GM12864 (cell line): Measurements from ENCODE around the gene LILRB1.

Experiments
- DNase-seq: peaks from one replicate; pipeline ENCODE4 v3.0.0-alpha.2; 2011; ENCODE audit warnings: low read depth
- H3K4me3 ChIP-seq: 2 replicates; pipeline ENCODE4 v1.5.1; 2011; ENCODE audit warnings: mild to moderate bottlenecking, low read depth, low read length, control low read depth
- TF ChIP-seq, protein P1 (sequence below): IDR thresholded peaks from 2 replicates; pipeline ENCODE4 v1.5.1; 2011; ENCODE audit warnings: low read depth, mild to moderate bottlenecking, moderate library complexity, low read length, control low read depth, inconsistent platforms; ENCODE audit errors: missing control alignments

The LILRB1 gene

DNA sequence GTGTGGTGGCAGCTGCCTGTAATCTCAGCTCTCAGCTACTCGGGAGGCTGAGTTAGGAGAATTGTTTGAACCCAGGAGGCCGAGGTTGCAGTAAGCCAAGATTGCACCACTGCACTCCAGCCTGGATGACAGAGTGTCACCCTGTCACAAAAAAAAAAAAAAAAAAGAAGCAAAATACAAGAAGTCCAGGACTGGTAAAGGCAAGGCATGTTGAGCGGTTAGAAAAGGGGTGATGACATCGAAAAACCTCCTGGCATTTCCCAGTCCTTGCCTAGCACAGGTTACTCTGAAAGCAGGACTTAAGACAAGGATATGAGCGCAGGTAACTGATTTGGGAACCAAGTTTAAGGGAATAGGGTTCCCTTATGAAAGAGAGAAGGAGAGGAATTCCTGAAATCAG, 30.0 kb downstream of the LILRB1 start:
- H3K4me3 ChIP-seq = no peak overlapping the region
- TF ChIP-seq, protein P1, sequence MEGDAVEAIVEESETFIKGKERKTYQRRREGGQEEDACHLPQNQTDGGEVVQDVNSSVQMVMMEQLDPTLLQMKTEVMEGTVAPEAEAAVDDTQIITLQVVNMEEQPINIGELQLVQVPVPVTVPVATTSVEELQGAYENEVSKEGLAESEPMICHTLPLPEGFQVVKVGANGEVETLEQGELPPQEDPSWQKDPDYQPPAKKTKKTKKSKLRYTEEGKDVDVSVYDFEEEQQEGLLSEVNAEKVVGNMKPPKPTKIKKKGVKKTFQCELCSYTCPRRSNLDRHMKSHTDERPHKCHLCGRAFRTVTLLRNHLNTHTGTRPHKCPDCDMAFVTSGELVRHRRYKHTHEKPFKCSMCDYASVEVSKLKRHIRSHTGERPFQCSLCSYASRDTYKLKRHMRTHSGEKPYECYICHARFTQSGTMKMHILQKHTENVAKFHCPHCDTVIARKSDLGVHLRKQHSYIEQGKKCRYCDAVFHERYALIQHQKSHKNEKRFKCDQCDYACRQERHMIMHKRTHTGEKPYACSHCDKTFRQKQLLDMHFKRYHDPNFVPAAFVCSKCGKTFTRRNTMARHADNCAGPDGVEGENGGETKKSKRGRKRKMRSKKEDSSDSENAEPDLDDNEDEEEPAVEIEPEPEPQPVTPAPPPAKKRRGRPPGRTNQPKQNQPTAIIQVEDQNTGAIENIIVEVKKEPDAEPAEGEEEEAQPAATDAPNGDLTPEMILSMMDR = no peak
- no peak for DNase-seq

DNA sequence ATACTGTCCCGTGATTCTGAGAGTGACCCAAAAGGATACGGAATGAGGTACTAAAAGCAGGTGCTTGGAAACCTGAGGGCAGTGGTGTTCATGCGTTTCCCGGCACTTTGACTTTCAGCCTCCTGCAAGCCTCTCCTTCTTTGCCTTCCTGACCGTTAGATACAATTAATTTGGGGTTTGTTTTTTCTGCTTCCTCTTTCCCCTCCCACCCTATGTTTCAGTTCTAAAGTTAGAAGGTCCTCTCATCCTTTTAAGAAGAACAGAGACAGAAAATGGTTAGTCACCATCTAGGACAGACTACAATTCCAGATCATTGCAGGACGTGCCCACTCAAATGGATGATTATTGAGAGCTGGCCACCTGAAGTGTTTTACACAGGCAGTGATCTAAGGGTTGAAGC, 30.7 kb downstream of the LILRB1 start:
- H3K4me3 ChIP-seq = no peak overlapping the region
- DNase-seq = peak; percentile 50
- TF ChIP-seq, protein P1 = no peak

DNA sequence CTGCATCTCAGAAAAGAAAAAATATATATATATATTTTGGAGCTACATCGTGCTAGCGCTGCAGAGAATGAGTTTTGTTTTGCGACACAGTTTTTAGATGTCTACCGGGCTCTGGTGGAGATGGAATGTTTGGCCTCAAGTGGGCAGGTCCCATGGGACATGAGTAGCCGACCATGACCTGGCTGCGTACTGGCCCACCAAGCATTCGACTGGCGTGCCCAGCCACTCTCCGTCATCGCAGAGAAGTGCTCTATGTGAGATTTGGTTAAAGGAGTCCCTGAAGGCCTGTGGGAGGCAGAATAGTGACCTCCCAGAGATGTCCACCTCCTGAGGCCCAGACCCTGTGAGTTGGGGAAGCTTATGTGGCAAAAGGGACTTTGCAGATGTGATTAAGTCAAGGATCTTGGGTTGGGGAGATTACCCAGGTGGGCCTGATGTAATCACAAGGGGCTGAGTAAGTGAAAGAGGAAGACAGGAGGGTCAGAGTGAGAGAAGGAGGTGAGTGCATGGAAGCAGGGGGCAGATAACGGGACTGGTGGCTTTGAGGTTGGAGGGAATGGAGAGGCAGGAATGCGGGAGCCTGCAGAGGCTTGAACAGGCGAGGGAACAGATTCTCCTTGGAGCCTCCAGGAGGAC, 31.7 kb downstream of the LILRB1 start:
- TF ChIP-seq, protein P1 = no peak
- H3K4me3 ChIP-seq = no peak overlapping the region
- DNase-seq = no peak

DNA sequence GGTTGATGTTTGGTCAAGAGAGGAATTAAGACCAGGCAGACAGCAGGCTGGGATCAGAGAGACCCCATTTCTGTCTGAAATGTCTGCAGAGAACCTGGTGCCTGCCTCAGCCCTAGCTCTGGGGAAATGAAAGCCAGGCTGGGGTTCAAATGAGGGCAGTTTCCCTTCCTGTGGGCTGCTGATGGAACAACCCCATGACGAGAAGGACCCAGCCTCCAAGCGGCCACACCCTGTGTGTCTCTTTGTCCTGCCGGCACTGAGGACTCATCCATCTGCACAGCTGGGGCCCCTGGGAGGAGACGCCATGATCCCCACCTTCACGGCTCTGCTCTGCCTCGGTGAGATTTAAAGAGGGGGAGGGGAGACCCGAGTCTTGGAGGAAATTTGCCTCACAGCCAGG, 32.4 kb downstream of the LILRB1 start, which contains the start of gene LILRB4:
Gene LILRB4 (plus strand): TSS at position 256 of the 400 bp plus-strand sequence. CDS start 49 bp downstream, at position 305.
- TF ChIP-seq, protein P1 = no peak
- H3K4me3 ChIP-seq = peak within 1 kb of the TSS; percentile 34
- DNase-seq = peak; percentile 47

DNA sequence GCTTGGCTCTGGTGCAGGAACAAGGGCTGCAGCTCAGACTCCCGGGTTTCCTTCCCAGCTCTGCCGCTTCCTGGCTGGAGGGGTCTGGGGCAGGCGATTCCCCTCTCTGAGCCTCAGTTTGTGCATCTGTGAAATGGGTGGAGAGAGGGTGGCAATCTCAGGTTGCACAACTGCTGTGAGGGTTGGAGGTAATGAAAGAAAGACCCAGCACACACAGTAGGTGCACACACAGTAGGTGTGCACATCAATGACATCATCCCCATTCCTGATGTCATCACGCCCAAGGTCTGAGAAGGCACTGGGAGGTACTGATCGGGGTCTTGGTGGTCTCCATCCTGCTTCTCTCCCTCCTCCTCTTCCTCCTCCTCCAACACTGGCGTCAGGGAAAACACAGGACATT, 35.2 kb downstream of the LILRB1 start:
- TF ChIP-seq, protein P1 = no peak
- H3K4me3 ChIP-seq = no peak overlapping the region
- DNase-seq = no peak

DNA sequence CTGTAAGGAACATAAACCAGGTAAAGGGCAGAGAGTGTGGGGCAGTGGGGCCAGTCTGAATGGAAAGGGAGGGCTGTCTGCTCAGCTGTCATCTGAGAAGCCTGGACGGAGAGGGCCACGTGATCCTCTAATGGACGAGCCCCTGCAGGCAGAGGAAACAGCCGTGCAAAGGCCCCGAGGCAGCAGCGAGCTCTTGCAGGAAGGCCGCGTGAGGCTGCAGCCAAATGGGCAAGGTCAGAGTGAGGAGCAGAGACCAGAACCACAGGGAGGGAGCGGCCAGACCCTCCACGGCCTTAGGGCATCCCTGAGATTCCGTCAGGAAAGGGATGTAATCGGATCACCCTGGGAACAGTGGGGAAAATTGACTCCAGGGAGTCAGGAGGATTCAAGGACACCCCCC, 36.9 kb downstream of the LILRB1 start:
- no peak overlapping the region for H3K4me3 ChIP-seq
- DNase-seq = no peak
- TF ChIP-seq, protein P1 = no peak

DNA sequence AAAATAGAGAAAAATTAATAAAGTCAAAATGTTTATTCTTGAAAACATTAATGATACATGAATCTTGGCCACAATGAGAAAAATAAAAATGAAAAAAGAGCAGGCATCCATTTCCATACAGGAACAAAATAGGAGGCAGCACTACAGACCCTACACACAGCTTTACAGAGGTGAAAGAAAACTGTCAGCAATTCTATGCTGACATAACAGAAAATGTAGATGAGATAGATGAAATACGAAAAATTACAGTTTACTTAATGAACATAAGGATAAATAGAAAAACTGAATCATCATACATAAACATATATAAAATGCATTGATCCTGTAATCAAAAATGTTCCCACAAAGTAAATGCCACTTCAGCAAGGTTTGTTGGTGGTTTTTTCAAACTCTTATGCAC, 38.1 kb downstream of the LILRB1 start:
- H3K4me3 ChIP-seq = no peak overlapping the region
- TF ChIP-seq, protein P1 = no peak
- DNase-seq = no peak
